Endothelial cell of umbilical vein (primary cell): ENCODE results near the gene KDR. TPM values are rescaled to one million over a fixed set of nuclear protein-coding genes. Genes with fewer than 3 reads are reported as not detected.

ENCODE experiments used
- BruUV-seq: library from RNA; stranded (reverse); fragments of 400-500 nt; replicated peaks from 2 replicates; lab custom pipeline; 2021; lab: Mats Ljungman, UMichigan
- CTCF ChIA-PET: fragments of 300-600, 350-600 bp; sonication (Branson Sonifier 250); formaldehyde crosslinking; loops from one replicate; lab custom pipeline; 2021; ENCODE audit warnings: antibody characterized with exemption, inconsistent platforms; lab: Charles Lee
- POLR2A ChIA-PET: fragments of 300-600, 350-600 bp; sonication (Branson Sonifier 250); formaldehyde crosslinking; loops from one replicate; lab custom pipeline; 2021; ENCODE audit warnings: antibody characterized with exemption, inconsistent platforms; lab: Charles Lee
- DNase-seq: peaks from one replicate; pipeline ENCODE4 v3.0.0-alpha.2; 2011; ENCODE audit warnings: low read depth, low spot score
- FAIRE-seq: peaks from 2 replicates; lab custom pipeline; 2011; peaks lifted over from hg19 to GRCh38; lab: Jason Lieb, UNC
- H2AFZ ChIP-seq: 2 replicates; pipeline ENCODE4 v1.6.0; 2012; ENCODE audit warnings: low read depth, low read length, control low read depth, inconsistent platforms
- H3K27ac ChIP-seq: 2 replicates; pipeline ENCODE4 v1.5.1; 2011; ENCODE audit warnings: low read depth, mild to moderate bottlenecking, control low read depth, low read length, moderate library complexity; ENCODE audit not compliant: insufficient read depth
- H3K27me3 ChIP-seq, 2 experiments: 2 replicates each; pipeline versions ENCODE4 v1.6.0 to v1.6.1; 2011; ENCODE audit warnings: low read length in 2 of 2, mixed read lengths in 1 of 2; ENCODE audit not compliant: control insufficient read depth in 2 of 2, insufficient read depth in 2 of 2
- H3K36me3 ChIP-seq, 2 experiments: 2 replicates in 1 of 2; 3 replicates in 1 of 2; pipeline ENCODE4 v1.5.1; 2011; ENCODE audit warnings: low read length in 2 of 2, mild to moderate bottlenecking in 1 of 2, moderate library complexity in 1 of 2; ENCODE audit not compliant: control insufficient read depth in 2 of 2, insufficient read depth in 2 of 2; ENCODE audit errors: extremely low read depth in 1 of 2
- H3K4me1 ChIP-seq: 3 replicates; pipeline ENCODE4 v1.5.1; 2011; ENCODE audit warnings: mild to moderate bottlenecking, low read length; ENCODE audit not compliant: control insufficient read depth, insufficient read depth; ENCODE audit errors: extremely low read depth
- H3K4me2 ChIP-seq: 2 replicates; pipeline ENCODE4 v1.6.1; 2011; ENCODE audit warnings: low read length, control low read depth, mixed read lengths; ENCODE audit not compliant: insufficient read depth
- H3K4me3 ChIP-seq, 3 experiments: fragments of 200-600 bp in 1 of 3; sonication (generic), shearing (Covaris generic) in 1 of 3; replicated peaks in 1 of 3; 2 replicates each; pipeline ENCODE4 v1.5.1; 2011 to 2016; ENCODE audit warnings: control low read depth in 3 of 3, low read length in 3 of 3, mild to moderate bottlenecking in 2 of 3, inconsistent platforms in 1 of 3, low read depth in 1 of 3, moderate library complexity in 1 of 3; ENCODE audit not compliant: insufficient read depth in 1 of 3
- H3K79me2 ChIP-seq: 2 replicates; pipeline ENCODE4 v1.6.0; 2012; ENCODE audit warnings: low read length, inconsistent platforms; ENCODE audit not compliant: control insufficient read depth, insufficient read depth
- H3K9ac ChIP-seq: replicated peaks from 2 replicates; pipeline ENCODE3; 2011; ENCODE audit warnings: low read length, control low read depth; ENCODE audit not compliant: insufficient read depth; ENCODE audit errors: extremely low read depth
- H3K9me1 ChIP-seq: replicated peaks from 3 replicates; pipeline ENCODE4 v1.6.0; 2011; ENCODE audit warnings: mild to moderate bottlenecking, low read length; ENCODE audit not compliant: control insufficient read depth, insufficient read depth; ENCODE audit errors: extremely low read depth
- H3K9me3 ChIP-seq: replicated peaks from 2 replicates; pipeline ENCODE4 v1.5.1; 2012; ENCODE audit warnings: low read length, inconsistent platforms; ENCODE audit not compliant: control insufficient read depth, insufficient read depth
- H4K20me1 ChIP-seq: replicated peaks from 2 replicates; pipeline ENCODE3; 2011; ENCODE audit warnings: mild to moderate bottlenecking, low read length; ENCODE audit not compliant: control insufficient read depth, insufficient read depth; ENCODE audit errors: extremely low read depth
- EZH2 ChIP-seq: IDR thresholded peaks from 2 replicates; pipeline ENCODE4 v1.6.1; 2012; ENCODE audit warnings: borderline replicate concordance, low read depth, mild to moderate bottlenecking, moderate library complexity, low read length, inconsistent platforms; ENCODE audit not compliant: severe bottlenecking
- GATA2 ChIP-seq: IDR thresholded peaks from 2 replicates; pipeline ENCODE4 v1.7.0; 2011; ENCODE audit warnings: low read depth, mild to moderate bottlenecking, moderate library complexity, mixed read lengths, low read length; ENCODE audit not compliant: insufficient read length, insufficient read depth
- JUN ChIP-seq: IDR thresholded peaks from 2 replicates; pipeline ENCODE4 v1.6.1; 2011; ENCODE audit warnings: borderline replicate concordance, low read depth; ENCODE audit not compliant: insufficient read length, insufficient read depth
- MYC ChIP-seq: IDR thresholded peaks from one replicate; pipeline ENCODE4 v1.6.1; 2011; ENCODE audit warnings: mild to moderate bottlenecking, low read depth, low read length
- POLR2A ChIP-seq: IDR thresholded peaks from 2 replicates; pipeline ENCODE4 v1.6.1; 2012; ENCODE audit warnings: low read depth, mild to moderate bottlenecking, control low read depth, low read length
- POLR2AphosphoS5 ChIP-seq: IDR thresholded peaks from 2 replicates; pipeline ENCODE4 v1.6.1; 2012; ENCODE audit warnings: low read depth, mild to moderate bottlenecking, control low read depth, low read length, moderate library complexity; ENCODE audit not compliant: insufficient read depth
- dilution Hi-C: fragments of 300-500 bp; cut with MboI; formaldehyde crosslinking; loops from one replicate; pipeline ENCODE4 v1.15.0; 2019; ENCODE audit warnings: low sequenced_read_pairs; ENCODE audit not compliant: extremely low pct_ligation_motif_present
- intact Hi-C: fragments of 100-400 bp; cut with micrococcal nuclease; formaldehyde crosslinking; loops from one replicate; pipeline ENCODE4 v1.10.0; 2022
- polyA plus RNA-seq, 4 experiments: library from polyadenylated mRNA; depleted of rRNA in 3 of 4; stranded (reverse) in 3 of 4; unstranded in 1 of 4; fragments of >200 nt; gene quantifications; 2 replicates each; pipeline versions ENCODE4 v1.2.1 to v1.2.3, GENCODE V29; 2011 to 2012; ENCODE audit warnings: missing spikeins in 1 of 4
- total RNA-seq: library from RNA; stranded (reverse); gene quantifications from 2 replicates; pipeline ENCODE4 v1.2.3, GENCODE V29; 2021
- TF ChIP-seq, protein P1 (sequence below): IDR thresholded peaks from 2 replicates; pipeline ENCODE4 v1.6.1; 2011; ENCODE audit not compliant: insufficient read depth, insufficient read length

Gene KDR
- total and polyA plus RNA-seq, 2 donors (not counting 3 experiments of a cell fraction or from before 2014, with no cell fraction given) = 80.5 to 145 TPM

DNA sequence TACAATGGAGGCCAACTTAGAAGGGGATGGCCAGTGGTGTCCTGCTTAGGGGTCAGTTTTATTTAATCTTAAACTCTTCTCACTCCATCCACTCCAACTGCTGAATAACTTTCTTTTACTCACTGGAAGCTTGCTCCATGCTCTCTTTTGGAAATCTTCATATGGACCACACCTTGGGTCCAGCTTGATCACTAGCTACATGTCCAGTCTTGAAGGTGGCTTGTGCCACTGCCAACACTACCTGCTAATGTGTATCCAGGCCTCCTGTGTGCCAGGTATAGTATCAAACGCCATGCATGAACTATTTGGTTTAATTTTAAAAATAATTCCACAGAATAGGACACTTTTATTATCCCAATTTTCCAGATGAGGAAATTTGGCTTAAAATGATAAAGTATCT lies 37.0 kb upstream of the KDR start:
- no peak overlapping the region for H3K9ac ChIP-seq
- H3K79me2 ChIP-seq = no peaks in the 10 kb centered on the region
- TF ChIP-seq JUN (no peak), POLR2AphosphoS5 (no peak), EZH2 (no peak), MYC (no peak), GATA2 (no peak), POLR2A (no peak)
- TF ChIP-seq, protein P1, sequence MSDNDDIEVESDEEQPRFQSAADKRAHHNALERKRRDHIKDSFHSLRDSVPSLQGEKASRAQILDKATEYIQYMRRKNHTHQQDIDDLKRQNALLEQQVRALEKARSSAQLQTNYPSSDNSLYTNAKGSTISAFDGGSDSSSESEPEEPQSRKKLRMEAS = no peak
- DNase-seq (no peak), FAIRE-seq (no peak)
- no TSS peak for BruUV-seq
- POLR2A ChIA-PET = no interaction called here
- no peak overlapping the region for H3K4me2 ChIP-seq
- CTCF ChIA-PET = interaction anchor here (1.2 kb wide), 1 partner anchor 21 kb away, joined by 3 read pairs; no protein-coding TSS in a partner anchor
- H3K27ac ChIP-seq = no peak overlapping the region
- H3K36me3 ChIP-seq = no peaks in the 10 kb centered on the region
- no peaks in the 10 kb centered on the region for H3K27me3 ChIP-seq
- no peak overlapping the region for H3K4me3 ChIP-seq
- no peaks in the 10 kb centered on the region for H3K9me3 ChIP-seq
- no peaks in the 10 kb centered on the region for H3K9me1 ChIP-seq
- dilution Hi-C loops (no loop called here), intact Hi-C loops (no loop called here)
- H4K20me1 ChIP-seq = no peaks in the 10 kb centered on the region
- no peak overlapping the region for H2AFZ ChIP-seq
- peaks cover 25% of the 10 kb centered on the region for H3K4me1 ChIP-seq

DNA sequence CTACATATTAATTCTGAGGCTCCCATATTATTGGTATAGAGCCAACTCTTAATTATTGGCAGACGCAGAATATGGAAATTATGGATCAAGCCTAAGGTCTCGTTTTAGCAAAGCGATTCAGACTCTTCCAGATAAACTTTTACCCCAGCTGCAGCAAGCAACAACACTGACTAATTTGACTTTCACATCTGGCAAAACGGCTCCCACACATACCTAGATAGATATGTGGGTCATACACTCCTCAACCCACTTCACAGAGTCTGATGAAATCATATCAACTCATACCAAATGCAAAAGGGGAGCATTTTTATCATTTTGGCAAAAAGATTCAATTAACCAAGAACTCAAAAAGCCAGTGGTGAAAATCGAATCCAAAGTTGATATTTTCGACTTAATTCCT lies 36.3 kb upstream of the KDR start:
- no peak overlapping the region for H3K4me2 ChIP-seq
- POLR2A ChIA-PET = no interaction called here
- no peak overlapping the region for H3K4me3 ChIP-seq
- H3K4me1 ChIP-seq = peaks cover 26% of the 10 kb centered on the region
- TF ChIP-seq POLR2AphosphoS5 (no peak), POLR2A (no peak), EZH2 (no peak)
- TF ChIP-seq, protein P1 = no peak
- no peak overlapping the region for H2AFZ ChIP-seq
- no peaks in the 10 kb centered on the region for H3K36me3 ChIP-seq
- H3K27me3 ChIP-seq = no peaks in the 10 kb centered on the region
- H3K9me1 ChIP-seq = no peaks in the 10 kb centered on the region
- H3K27ac ChIP-seq = no peak overlapping the region
- dilution Hi-C loops = no loop called here
- H4K20me1 ChIP-seq = no peaks in the 10 kb centered on the region
- H3K9ac ChIP-seq = no peak overlapping the region
- H3K9me3 ChIP-seq = no peaks in the 10 kb centered on the region
- intact Hi-C loops = no loop called here
- FAIRE-seq (no peak), DNase-seq (no peak)
- no TSS peak for BruUV-seq
- CTCF ChIA-PET = no interaction called here
- no peaks in the 10 kb centered on the region for H3K79me2 ChIP-seq
